Heart right ventricle (tissue), 16 donors: Measurements from ENCODE around the gene KRTAP1-5. TPM values are rescaled to one million over a fixed set of nuclear protein-coding genes. Genes with fewer than 3 reads are reported as not detected.
A peak's percentile ranks its signal among the peaks of the same experiment; 100 is the strongest.
"Not testable (repeated sequence)": the region's sequence is repeated elsewhere in the genome, so short reads cannot be mapped to it uniquely, and the experiment has no call there.

ENCODE experiments used
- ATAC-seq, 8 donors: fragments of 200-7000 bp; cut with Tn5 transposase; one replicate each; pipeline ENCODE4 v1.9.1; 2020; ENCODE audit warnings: mild to moderate bottlenecking in 8 of 8, moderate library complexity in 8 of 8, moderate number of reproducible peaks in 1 of 8
- DNase-seq, 2 donors: peaks; one replicate each; pipeline ENCODE4 v3.0.0-alpha.2; 2020
- H3K27ac ChIP-seq, 10 donors: fragments of 200-600 bp; sonication (generic) in 2 of 10; one replicate each; pipeline versions ENCODE4 v1.5.0 to v1.8.0; 2020 to 2022; ENCODE audit warnings: mild to moderate bottlenecking in 3 of 10
- H3K27me3 ChIP-seq, 7 donors: fragments of 200-600 bp; one replicate each; pipeline ENCODE4 v1.8.0; 2021 to 2022; ENCODE audit warnings: mild to moderate bottlenecking in 2 of 7
- H3K36me3 ChIP-seq, 9 donors: fragments of 200-600 bp; sonication (generic) in 1 of 9; one replicate each; pipeline versions ENCODE4 v1.5.0 to v1.8.0; 2020 to 2022; ENCODE audit warnings: mild to moderate bottlenecking in 2 of 9
- H3K4me1 ChIP-seq, 9 donors: fragments of 200-600 bp; sonication (generic) in 1 of 9; one replicate each; pipeline versions ENCODE4 v1.5.0 to v1.8.0; 2020 to 2022; ENCODE audit warnings: mild to moderate bottlenecking in 4 of 9
- H3K4me3 ChIP-seq, 10 donors: fragments of 200-600 bp; sonication (generic) in 2 of 10; one replicate each; pipeline versions ENCODE4 v1.5.0 to v1.8.0; 2020 to 2022; ENCODE audit warnings: mild to moderate bottlenecking in 7 of 10, moderate library complexity in 2 of 10
- H3K9me3 ChIP-seq, 11 donors: fragments of 200-600 bp in 10 of 11; sonication (generic) in 2 of 11; one replicate each; pipeline versions ENCODE4 v1.5.0 to v1.8.0; 2013 to 2022; ENCODE audit warnings: mild to moderate bottlenecking in 2 of 11, control low read depth in 1 of 11, moderate library complexity in 1 of 11
- CTCF ChIP-seq, 9 donors: fragments of 200-600 bp; sonication (generic) in 2 of 9; IDR thresholded peaks; one replicate each; pipeline versions ENCODE4 v1.5.0 to v1.8.0; 2021 to 2022; ENCODE audit warnings: antibody characterized with exemption in 9 of 9, mild to moderate bottlenecking in 5 of 9, moderate library complexity in 1 of 9
- WGBS, 2 donors: extraction: QIAGEN DNeasy Blood & Tissue Kit; methylation state at CpG; one replicate each; pipeline ENCODE4 v1.1.7; 2013; ENCODE audit warnings: inconsistent platforms in 1 of 2; 5-methylcytosine and 5-hydroxymethylcytosine counted together
- intact Hi-C, 10 donors: fragments of 100-400 bp; cut with DNase I; formaldehyde crosslinking; loops; one replicate each; pipeline versions ENCODE4 v1.11.1 to v1.14.2; 2022
- polyA plus RNA-seq, 2 donors: library from polyadenylated mRNA; stranded (reverse); fragments of 200-250 nt; gene quantifications; one replicate each; pipeline ENCODE4 v1.2.3, GENCODE V29; 2013
- total RNA-seq, 10 donors: library from RNA; stranded (reverse); fragmentation: NEBNext Ultra II Directional in 3 of 10; extraction: Animal tissue kit (Norgen Biotek cat#: 25700) in 3 of 10; gene quantifications; one replicate each; pipeline versions ENCODE4 v1.2.1 to v1.2.4, GENCODE V29; 2021 to 2023
- donor health status: Arrhythmogenic right ventricular cardiomyopathy.
- donor health status: ischemic (EF 13 %, LVEDD 7.1; RV severe dilation, severe dysfunction).
- donor health status: healthy with polysubstance abuse.
- donor health status: DM: no; HTN: yes; CAD: no.
- donor health status: DM: no; HTN: no; CAD: no.
- donor health status: ischemic (EF 25% LVEDD 6.9; RV normal size, moderate dysfunction).
- donor health status: ischemic (EF 25% LVEDD 5.7; RV mildly dilated, moderate dysfunction).
- donor health status: healthy.
- donor health status: DM: yes; HTN: yes; CAD: no.
- donor health status: Ischemic cardiomyopathy.
- donor health status: ischemic (EF 35%, LVEDD 5.7; RV mildly dilated, moderate dysfunction).
- donor health status: nonischemic (EF 11% LVEDD 7.7; RV severe dilation, severe dysfunction).
- donor health status: DM: yes; HTN: yes; CAD: no.
- donor health status: PGD.
- donor health status: ischemic (EF 29% LVEDD 5.4; RV normal size, mild dysfunction).
- donor health status: nonischemic (EF 23%, LVEDD 6.1; RV moderate dilation, normal function).

The KRTAP1-5 gene
- total and polyA plus RNA-seq, 12 donors = not detected

GRCh38 chr17:41037853-41038350 lies 10.9 kb upstream of the KRTAP1-5 start:
- H3K4me3 ChIP-seq = no peak overlapping the region
- intact Hi-C loops = no loop called here
- no peaks in the 10 kb centered on the region for H3K36me3 ChIP-seq
- TF ChIP-seq CTCF (IDR thresholded peaks at IDR 0.05) = no peak
- ATAC-seq = no peak
- H3K9me3 ChIP-seq = peaks cover 0 to 3% (median 0%) of the 10 kb centered on the region in 11 donors
- no peak for DNase-seq
- 82 to 83% methylated on average over 2 of the region's 2 CpGs for WGBS, 2 donors
- H3K27ac ChIP-seq = no peak overlapping the region
- peaks cover 0 to 13% (median 6%) of the 10 kb centered on the region in 7 donors for H3K27me3 ChIP-seq
- no peaks in the 10 kb centered on the region for H3K4me1 ChIP-seq

GRCh38 chr17:41034346-41034935 lies 7.4 kb upstream of the KRTAP1-5 start, which contains the start of gene KRTAP1-3:
Gene KRTAP1-3, minus strand, starts transcription at chr17:41034874. Its CDS starts 53 bp downstream, at chr17:41034821.
- H3K36me3 ChIP-seq, H3K9me3 ChIP-seq, H3K4me3 ChIP-seq, intact Hi-C loops, H3K4me1 ChIP-seq, DNase-seq, H3K27ac ChIP-seq: not testable (repeated sequence)
- H3K27me3 ChIP-seq = peaks cover 0 to 22% (median 14%) of the 10 kb centered on the region in 7 donors
- ATAC-seq = peak in 1 of 8 donors; percentile 27
- WGBS, 2 donors = 88 to 90% methylated on average over 10 of the region's 10 CpGs

GRCh38 chr17:41029633-41030245 lies 2.7 kb upstream of the KRTAP1-5 start, which contains the start of gene KRTAP1-4:
Gene KRTAP1-4, minus strand, starts transcription at chr17:41030195. Its CDS starts 117 bp downstream, at chr17:41030078.
- ATAC-seq (no peak), DNase-seq (no peak)
- H3K4me3 ChIP-seq = no peak within 1 kb of the TSS
- peaks cover 0 to 57% (median 31%) of the 10 kb centered on the region in 7 donors for H3K27me3 ChIP-seq
- H3K9me3 ChIP-seq = no peaks in the 10 kb centered on the region
- H3K36me3 ChIP-seq = no peaks in the 10 kb centered on the region
- H3K4me1 ChIP-seq = no peaks in the 10 kb centered on the region
- no peak within 1 kb of the TSS for H3K27ac ChIP-seq
- 78 to 88% methylated on average over 12 of the region's 12 CpGs for WGBS, 2 donors
- no peak for TF ChIP-seq CTCF (IDR thresholded peaks at IDR 0.05)
- intact Hi-C loops = no loop called here

- peaks cover 0 to 10% (median 0%) of the 10 kb centered on the region in 11 donors for H3K9me3 ChIP-seq
- DNase-seq = no peak
- TF ChIP-seq CTCF (IDR thresholded peaks at IDR 0.05) = no peak
- intact Hi-C loops = no loop called here
- ATAC-seq = no peak
- no peak overlapping the region for H3K27ac ChIP-seq
- H3K4me1 ChIP-seq = no peaks in the 10 kb centered on the region
- peaks cover 0 to 37% (median 25%) of the 10 kb centered on the region in 7 donors for H3K27me3 ChIP-seq
- H3K36me3 ChIP-seq = no peaks in the 10 kb centered on the region
- WGBS, 2 donors = 72 to 79% methylated on average over 3 of the region's 3 CpGs
- no peak overlapping the region for H3K4me3 ChIP-seq
Observed at GRCh38 chr17:41024697-41025096, 2.3 kb downstream of the KRTAP1-5 start.

- H3K36me3 ChIP-seq = no peaks in the 10 kb centered on the region
- H3K4me1 ChIP-seq = no peaks in the 10 kb centered on the region
- ATAC-seq (no peak), DNase-seq (no peak)
- intact Hi-C loops = no loop called here
- no peak for TF ChIP-seq CTCF (IDR thresholded peaks at IDR 0.05)
- no peak overlapping the region for H3K27ac ChIP-seq
- H3K27me3 ChIP-seq = peaks cover 0 to 7% (median 0%) of the 10 kb centered on the region in 7 donors
- H3K9me3 ChIP-seq = peaks cover 0 to 10% (median 0%) of the 10 kb centered on the region in 11 donors
- H3K4me3 ChIP-seq = no peak overlapping the region
Observed at GRCh38 chr17:41020336-41020735, 6.7 kb downstream of the KRTAP1-5 start.
